A673 (cell line): ENCODE results near the gene ASPSCR1. TPM values are rescaled to one million over a fixed set of nuclear protein-coding genes. Genes with fewer than 3 reads are reported as not detected.

Experiments
- BruUV-seq: library from RNA; stranded (reverse); fragments of 400-500 nt; replicated peaks from 2 replicates; lab custom pipeline; 2021; lab: Mats Ljungman, UMichigan
- CTCF ChIA-PET: fragments of 300-600 bp; sonication (Branson Sonifier 250); formaldehyde crosslinking; loops from one replicate; lab custom pipeline; 2022; ENCODE audit warnings: antibody characterized with exemption; lab: Charles Lee
- POLR2A ChIA-PET: fragments of 300-600 bp; sonication (Branson Sonifier 250); formaldehyde crosslinking; loops from one replicate; lab custom pipeline; 2022; ENCODE audit warnings: antibody characterized with exemption; ENCODE audit not compliant: low non-redundant PET; lab: Charles Lee
- DNase-seq: peaks from one replicate; pipeline ENCODE4 v3.0.0-alpha.2; 2015; ENCODE audit warnings: low spot score
- H3K27ac ChIP-seq: fragments of 200-600 bp; sonication (generic); 2 replicates; pipeline ENCODE4 v1.5.1; 2016; ENCODE audit warnings: mixed run types, low read depth, mild to moderate bottlenecking, mixed read lengths, antibody characterized with exemption, low read length; ENCODE audit not compliant: poor library complexity, severe bottlenecking
- H3K27me3 ChIP-seq: fragments of 200-600 bp; sonication (generic); replicated peaks from 2 replicates; pipeline ENCODE4 v1.6.1; 2017; ENCODE audit warnings: mixed run types, low read depth, mild to moderate bottlenecking, mixed read lengths, antibody characterized with exemption, low read length; ENCODE audit not compliant: insufficient read depth, poor library complexity
- H3K36me3 ChIP-seq: fragments of 200-600 bp; sonication (generic); 2 replicates; pipeline ENCODE4 v1.6.1; 2016; ENCODE audit warnings: mixed run types, mild to moderate bottlenecking, mixed read lengths, antibody characterized with exemption, low read length; ENCODE audit not compliant: insufficient read depth, poor library complexity, severe bottlenecking
- H3K4me1 ChIP-seq: fragments of 200-600 bp; sonication (generic); 2 replicates; pipeline ENCODE4 v1.6.1; 2017; ENCODE audit warnings: mixed run types, mild to moderate bottlenecking, mixed read lengths, antibody characterized with exemption, low read length; ENCODE audit not compliant: insufficient read depth, poor library complexity, severe bottlenecking
- H3K4me3 ChIP-seq: fragments of 200-600 bp; sonication (generic); 2 replicates; pipeline ENCODE4 v1.5.1; 2016; ENCODE audit warnings: low read depth, mixed run types, mild to moderate bottlenecking, mixed read lengths, low read length; ENCODE audit not compliant: poor library complexity, severe bottlenecking
- H3K9me3 ChIP-seq: fragments of 200-600 bp; sonication (generic); 2 replicates; pipeline ENCODE4 v1.6.1; 2016; ENCODE audit warnings: mixed run types, low read depth, mild to moderate bottlenecking, mixed read lengths, antibody characterized with exemption, low read length; ENCODE audit not compliant: poor library complexity, severe bottlenecking
- EZH2 ChIP-seq: fragments of 200-600 bp; sonication (generic); IDR thresholded peaks from 2 replicates; pipeline ENCODE4 v1.6.1; 2017; ENCODE audit warnings: borderline replicate concordance, low read depth, mild to moderate bottlenecking, mixed read lengths, antibody characterized with exemption, low read length; ENCODE audit not compliant: poor library complexity, severe bottlenecking
- intact Hi-C: fragments of 100-400 bp; cut with micrococcal nuclease; formaldehyde crosslinking; loops from one replicate; pipeline ENCODE4 v1.10.0; 2022; ENCODE audit not compliant: unreplicated experiment
- total RNA-seq: library from RNA; stranded (reverse); gene quantifications from 2 replicates; pipeline ENCODE4 v1.2.3, GENCODE V29; 2021
- TF ChIP-seq, protein P1 (sequence below): fragments of 300-800, 200-600 bp; sonication (generic); conservative IDR thresholded peaks from 2 replicates; pipeline ENCODE4 v1.5.1; 2017; ENCODE audit warnings: low read depth, mild to moderate bottlenecking, antibody characterized with exemption, low read length, moderate library complexity, mixed read lengths

Gene ASPSCR1
- total RNA-seq, 1 experiment from 2014 or later: 46.2 TPM

DNA sequence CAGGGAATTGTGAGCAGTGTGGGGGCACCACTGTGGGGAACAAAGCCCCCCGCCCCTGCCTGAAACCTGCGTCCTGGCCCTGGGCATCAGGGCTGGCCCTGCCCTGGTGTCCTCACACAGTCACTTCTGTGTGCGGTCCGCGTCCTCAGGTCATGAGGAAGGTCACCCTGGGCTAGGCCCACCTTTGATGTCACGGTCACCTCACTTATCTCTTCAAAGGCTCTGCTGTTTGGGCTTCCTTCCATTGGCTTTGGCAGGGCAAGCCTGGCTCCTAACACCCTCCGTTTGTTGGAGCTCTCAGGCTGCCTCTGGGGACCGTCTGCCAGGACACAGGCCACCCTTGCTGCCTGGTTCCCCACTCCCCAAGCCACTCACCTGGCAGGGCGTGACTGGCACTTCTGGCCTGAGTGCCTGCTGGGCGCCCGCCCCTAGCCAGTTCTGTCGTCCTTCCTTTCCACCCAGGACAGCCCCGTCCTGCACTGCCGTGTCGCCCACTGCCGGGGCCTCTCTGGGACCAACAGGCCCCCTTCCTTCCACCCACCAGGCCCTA lies 36.4 kb downstream of the ASPSCR1 start:
- no TSS peak for BruUV-seq
- no peak overlapping the region for H3K27ac ChIP-seq
- ChIA-PET CTCF (no interaction called here), POLR2A (interaction anchor here (0.6 kb wide), 1 partner anchor 37 kb away, joined by 4 read pairs; no protein-coding TSS in a partner anchor)
- DNase-seq: no peak
- no peak overlapping the region for H3K4me3 ChIP-seq
- no peaks in the 10 kb centered on the region for H3K27me3 ChIP-seq
- no peaks in the 10 kb centered on the region for H3K9me3 ChIP-seq
- TF ChIP-seq EZH2: no peak
- TF ChIP-seq, protein P1, sequence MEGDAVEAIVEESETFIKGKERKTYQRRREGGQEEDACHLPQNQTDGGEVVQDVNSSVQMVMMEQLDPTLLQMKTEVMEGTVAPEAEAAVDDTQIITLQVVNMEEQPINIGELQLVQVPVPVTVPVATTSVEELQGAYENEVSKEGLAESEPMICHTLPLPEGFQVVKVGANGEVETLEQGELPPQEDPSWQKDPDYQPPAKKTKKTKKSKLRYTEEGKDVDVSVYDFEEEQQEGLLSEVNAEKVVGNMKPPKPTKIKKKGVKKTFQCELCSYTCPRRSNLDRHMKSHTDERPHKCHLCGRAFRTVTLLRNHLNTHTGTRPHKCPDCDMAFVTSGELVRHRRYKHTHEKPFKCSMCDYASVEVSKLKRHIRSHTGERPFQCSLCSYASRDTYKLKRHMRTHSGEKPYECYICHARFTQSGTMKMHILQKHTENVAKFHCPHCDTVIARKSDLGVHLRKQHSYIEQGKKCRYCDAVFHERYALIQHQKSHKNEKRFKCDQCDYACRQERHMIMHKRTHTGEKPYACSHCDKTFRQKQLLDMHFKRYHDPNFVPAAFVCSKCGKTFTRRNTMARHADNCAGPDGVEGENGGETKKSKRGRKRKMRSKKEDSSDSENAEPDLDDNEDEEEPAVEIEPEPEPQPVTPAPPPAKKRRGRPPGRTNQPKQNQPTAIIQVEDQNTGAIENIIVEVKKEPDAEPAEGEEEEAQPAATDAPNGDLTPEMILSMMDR: no peak
- peaks cover 5% of the 10 kb centered on the region for H3K36me3 ChIP-seq
- intact Hi-C loops: no loop called here
- peaks cover 13% of the 10 kb centered on the region for H3K4me1 ChIP-seq

DNA sequence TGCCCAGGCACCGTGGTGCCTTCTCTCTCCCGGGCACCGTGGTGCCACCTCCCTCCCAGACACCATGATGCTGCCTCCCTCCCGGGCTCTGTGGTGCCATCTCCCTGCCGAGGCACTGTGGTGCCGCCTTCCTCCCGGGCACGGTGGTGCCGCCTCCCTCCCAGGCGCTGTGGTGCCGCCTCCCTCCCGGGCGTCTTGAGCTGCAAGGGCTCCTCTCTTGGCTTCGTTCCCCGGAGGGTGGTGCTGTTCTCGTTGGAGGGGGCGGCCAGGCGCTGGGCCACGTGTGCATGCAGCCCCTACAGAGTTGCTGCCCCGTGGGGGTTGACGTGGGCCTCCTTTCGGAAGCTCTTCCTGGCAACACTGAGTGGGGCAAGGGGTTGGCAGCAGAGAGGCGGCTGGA lies 37.0 kb downstream of the ASPSCR1 start:
- CTCF ChIA-PET: no interaction called here
- POLR2A ChIA-PET: no interaction called here
- peak overlapping the region; percentile 59 for H3K27ac ChIP-seq
- H3K27me3 ChIP-seq: no peaks in the 10 kb centered on the region
- no peak overlapping the region for H3K4me3 ChIP-seq
- TF ChIP-seq EZH2: no peak
- TF ChIP-seq, protein P1: peak; percentile 46; the same call in 1 of the 2 replicates
- no peaks in the 10 kb centered on the region for H3K9me3 ChIP-seq
- H3K4me1 ChIP-seq: peaks cover 13% of the 10 kb centered on the region
- H3K36me3 ChIP-seq: peaks cover 8% of the 10 kb centered on the region
- intact Hi-C loops: no loop called here
- peak; percentile 75 for DNase-seq
- no TSS peak for BruUV-seq

DNA sequence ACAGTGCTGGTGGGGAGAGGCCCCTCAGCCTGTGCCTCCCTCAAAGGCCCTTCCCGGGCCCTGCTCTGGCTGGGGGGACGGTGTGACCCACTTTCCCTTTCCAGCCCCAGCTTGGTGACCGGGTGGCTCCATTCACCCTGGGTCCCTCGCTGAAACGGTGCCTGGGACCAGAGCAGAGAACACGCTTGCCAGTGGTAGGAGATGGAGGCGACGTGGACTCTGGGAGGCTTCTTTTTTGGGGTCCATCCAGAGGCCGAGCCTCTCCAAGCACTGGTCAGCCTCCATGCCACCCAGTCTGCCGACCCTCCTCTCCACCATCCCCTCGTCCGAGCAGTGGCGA lies 37.5 kb downstream of the ASPSCR1 start:
- Histone ChIP-seq H3K9me3 (no peaks in the 10 kb centered on the region), H3K27me3 (no peaks in the 10 kb centered on the region), H3K36me3 (peaks cover 8% of the 10 kb centered on the region), H3K4me3 (no peak overlapping the region), H3K4me1 (peaks cover 13% of the 10 kb centered on the region), H3K27ac (peak overlapping the region; percentile 59)
- TF ChIP-seq, protein P1: no peak
- TF ChIP-seq EZH2: no peak
- no TSS peak for BruUV-seq
- intact Hi-C loops: no loop called here
- ChIA-PET CTCF (no interaction called here), POLR2A (no interaction called here)
- DNase-seq: no peak
